ENCODE results near the gene NCOA1. TPM values are rescaled to one million over a fixed set of nuclear protein-coding genes. Genes with fewer than 3 reads are reported as not detected.

The NCOA1 gene
- total RNA-seq, 2 experiments from 2014 or later: 35.5 to 40.6 TPM

GRCh38 chr2:24507549-24507948, 16.5 kb downstream of the NCOA1 start:
- ChIA-PET POLR2A (interaction anchor here (0.7 to 1.3 kb wide), 2 partner anchors 16 to 17 kb away, joined by 3 to 4 read pairs; partner anchors contain the start of gene NCOA1), CTCF (interaction anchor here (0.7 to 1.0 kb wide), 2 partner anchors 10 to 15 kb away, joined by 3 read pairs; no protein-coding TSS in a partner anchor)
- H3K9me3 Mint-ChIP-seq: no peaks in the 10 kb centered on the region
- Histone ChIP-seq H3K4me1 (ENCODE audit: insufficient read depth, low read length) (peaks cover 10% of the 10 kb centered on the region), H3K27me3 (ENCODE audit: control insufficient read depth in 1 of 2, insufficient read depth in 2 of 2, low read length in 2 of 2) (no peaks in the 10 kb centered on the region), H3K4me3 (ENCODE audit: low read length) (no peak overlapping the region), H3K27ac (ENCODE audit: low read depth in 1 of 2, low read length in 2 of 2) (no peak overlapping the region), H3K36me3 (ENCODE audit: insufficient read depth, low read length) (no peaks in the 10 kb centered on the region), H3K9me3 (ENCODE audit: control insufficient read depth in 1 of 2, insufficient read depth in 1 of 2, low read length in 2 of 2) (no peaks in the 10 kb centered on the region)
- TF ChIP-seq CTCF (IDR thresholded peaks at IDR 0.05): no peak
- H3K27ac Mint-ChIP-seq: no peak overlapping the region
- no peaks in the 10 kb centered on the region for H3K27me3 Mint-ChIP-seq
- no peaks in the 10 kb centered on the region for H3K36me3 Mint-ChIP-seq (ENCODE audit: low read depth)
- H3K4me1 Mint-ChIP-seq (ENCODE audit: low read depth): peaks cover 81% of the 10 kb centered on the region
- ATAC-seq (ENCODE audit: poor library complexity) (no peak), DNase-seq (no peak)
- intact Hi-C loops (cut with DNase I, micrococcal nuclease): loop anchor here in 1 of 2 experiments (2.0 kb wide), 1 partner anchor 13 kb away; no protein-coding TSS in a partner anchor
- H3K4me3 Mint-ChIP-seq: no peak overlapping the region

GRCh38 chr2:24508878-24509277, 17.8 kb downstream of the NCOA1 start:
- Histone ChIP-seq H3K9me3 (ENCODE audit: control insufficient read depth in 1 of 2, insufficient read depth in 1 of 2, low read length in 2 of 2) (no peaks in the 10 kb centered on the region), H3K27me3 (ENCODE audit: control insufficient read depth in 1 of 2, insufficient read depth in 2 of 2, low read length in 2 of 2) (no peaks in the 10 kb centered on the region), H3K36me3 (ENCODE audit: insufficient read depth, low read length) (no peaks in the 10 kb centered on the region), H3K27ac (ENCODE audit: low read depth in 1 of 2, low read length in 2 of 2) (no peak overlapping the region), H3K4me3 (ENCODE audit: low read length) (no peak overlapping the region), H3K4me1 (ENCODE audit: insufficient read depth, low read length) (peaks cover 10% of the 10 kb centered on the region)
- Mint-ChIP-seq H3K27me3 (no peaks in the 10 kb centered on the region), H3K36me3 (ENCODE audit: low read depth) (no peaks in the 10 kb centered on the region), H3K9me3 (no peaks in the 10 kb centered on the region), H3K27ac (no peak overlapping the region), H3K4me1 (ENCODE audit: low read depth) (peaks cover 77% of the 10 kb centered on the region), H3K4me3 (no peak overlapping the region)
- ChIA-PET POLR2A (no interaction called here), CTCF (no interaction called here)
- ATAC-seq (ENCODE audit: poor library complexity) (no peak), DNase-seq (no peak)
- TF ChIP-seq CTCF (IDR thresholded peaks at IDR 0.05): no peak
- intact Hi-C loops (cut with DNase I, micrococcal nuclease): no loop called here

- DNase-seq (no peak), ATAC-seq (ENCODE audit: poor library complexity) (no peak)
- no peaks in the 10 kb centered on the region for H3K36me3 Mint-ChIP-seq (ENCODE audit: low read depth)
- ChIA-PET CTCF (no interaction called here), POLR2A (no interaction called here)
- peaks cover 71% of the 10 kb centered on the region for H3K4me1 Mint-ChIP-seq (ENCODE audit: low read depth)
- H3K27ac Mint-ChIP-seq: no peak overlapping the region
- TF ChIP-seq CTCF (IDR thresholded peaks at IDR 0.05): no peak
- intact Hi-C loops (cut with DNase I, micrococcal nuclease): no loop called here
- H3K9me3 Mint-ChIP-seq: no peaks in the 10 kb centered on the region
- Histone ChIP-seq H3K27me3 (ENCODE audit: control insufficient read depth in 1 of 2, insufficient read depth in 2 of 2, low read length in 2 of 2) (no peaks in the 10 kb centered on the region), H3K4me3 (ENCODE audit: low read length) (no peak overlapping the region), H3K4me1 (ENCODE audit: insufficient read depth, low read length) (peaks cover 10% of the 10 kb centered on the region), H3K9me3 (ENCODE audit: control insufficient read depth in 1 of 2, insufficient read depth in 1 of 2, low read length in 2 of 2) (no peaks in the 10 kb centered on the region), H3K27ac (ENCODE audit: low read depth in 1 of 2, low read length in 2 of 2) (no peak overlapping the region), H3K36me3 (ENCODE audit: insufficient read depth, low read length) (no peaks in the 10 kb centered on the region)
- H3K4me3 Mint-ChIP-seq: no peak overlapping the region
- no peaks in the 10 kb centered on the region for H3K27me3 Mint-ChIP-seq
These were observed 18.4 kb downstream of the NCOA1 start for GRCh38 chr2:24509425-24509824.

All from CD4-positive, alpha-beta T cell (primary cell).